Lower leg skin (tissue), 3 donors: ENCODE results near the gene PLCG1.

Experiments used
- CTCF ChIP-seq, 3 donors: fragments of 450-650 bp; IDR thresholded peaks; one replicate each; pipeline ENCODE4 v1.5.1; 2016; ENCODE audit warnings: antibody characterized with exemption in 3 of 3, mild to moderate bottlenecking in 3 of 3, moderate library complexity in 2 of 3
- POLR2A ChIP-seq, 2 donors: fragments of 450-650 bp; IDR thresholded peaks; one replicate each; pipeline ENCODE4 v1.6.1; 2016 to 2017; ENCODE audit warnings: antibody characterized with exemption in 2 of 2, mild to moderate bottlenecking in 1 of 2, moderate library complexity in 1 of 2

- TF ChIP-seq CTCF (IDR thresholded peaks at IDR 0.05) (no peak), POLR2A (IDR thresholded peaks at IDR 0.05) (no peak)
Measured at GRCh38 chr20:41175201-41175651, 37.9 kb downstream of the PLCG1 start.
